ENCODE measurements around the gene MGAT1.
"Not testable (repeated sequence)": the region's sequence is repeated elsewhere in the genome, so short reads cannot be mapped to it uniquely, and the experiment has no call there.

The MGAT1 gene

DNA sequence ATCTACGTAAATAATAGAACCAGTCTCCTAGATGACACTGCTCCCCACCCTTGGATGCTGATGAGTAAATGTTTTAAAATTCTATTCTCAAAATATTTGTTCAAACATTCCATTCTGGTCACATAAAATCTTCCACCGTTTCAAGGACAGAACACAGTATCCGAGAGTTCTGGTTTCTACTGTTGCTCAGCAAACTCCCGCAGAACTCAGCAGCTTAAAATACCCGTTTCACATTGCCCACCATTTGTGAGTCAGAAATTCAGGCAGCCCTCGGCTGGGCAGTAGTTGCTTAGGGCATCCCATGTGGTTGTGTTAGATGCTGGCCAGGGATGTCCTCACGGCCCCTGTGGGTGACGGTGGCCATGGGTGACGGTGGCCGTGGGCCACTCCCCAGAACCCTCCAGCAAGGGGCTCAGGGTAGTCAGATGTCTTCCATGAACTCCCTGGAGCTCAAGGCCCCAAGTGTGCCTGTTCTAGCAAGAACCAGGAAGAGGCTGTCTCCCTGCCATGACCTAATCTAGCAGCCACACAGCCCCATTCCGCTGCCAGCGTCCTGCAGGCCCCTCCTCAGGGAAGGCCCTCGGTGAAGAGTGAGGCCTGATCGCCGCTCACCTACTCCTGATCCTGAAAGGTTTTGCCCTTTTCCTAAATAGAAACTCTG is 17.4 kb downstream of the MGAT1 start:
- DNase-seq (ENCODE audit: low read depth) = no peak

DNA sequence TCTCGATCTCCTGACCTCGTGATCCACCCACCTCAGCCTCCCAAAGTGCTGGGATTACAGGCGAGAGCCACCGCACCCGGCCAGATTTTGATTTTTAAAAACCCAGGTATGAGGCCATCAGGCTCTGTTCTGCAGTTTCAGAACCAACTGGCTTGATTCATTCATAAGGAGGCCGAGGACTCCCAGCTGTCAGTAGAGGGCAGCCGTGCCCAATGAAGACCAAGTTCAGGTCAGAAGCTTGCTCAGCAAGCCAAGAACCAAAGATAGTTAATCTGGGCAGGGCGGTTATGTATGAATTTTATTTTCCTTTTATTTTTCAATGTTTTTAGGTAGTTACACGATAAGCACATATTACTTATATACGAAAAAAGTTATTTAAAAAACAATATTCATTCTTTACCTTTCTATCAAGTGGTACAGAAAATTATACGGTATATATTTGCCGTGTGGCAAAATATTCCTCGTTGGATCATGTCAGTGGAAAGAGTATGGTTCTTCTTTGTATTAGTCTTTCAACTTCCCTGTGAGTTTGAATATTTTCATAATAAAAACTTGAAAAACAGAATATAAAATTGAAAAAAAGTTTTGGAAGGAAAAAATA is 18.0 kb downstream of the MGAT1 start:
- DNase-seq (ENCODE audit: low read depth) = peak; percentile 70

DNA sequence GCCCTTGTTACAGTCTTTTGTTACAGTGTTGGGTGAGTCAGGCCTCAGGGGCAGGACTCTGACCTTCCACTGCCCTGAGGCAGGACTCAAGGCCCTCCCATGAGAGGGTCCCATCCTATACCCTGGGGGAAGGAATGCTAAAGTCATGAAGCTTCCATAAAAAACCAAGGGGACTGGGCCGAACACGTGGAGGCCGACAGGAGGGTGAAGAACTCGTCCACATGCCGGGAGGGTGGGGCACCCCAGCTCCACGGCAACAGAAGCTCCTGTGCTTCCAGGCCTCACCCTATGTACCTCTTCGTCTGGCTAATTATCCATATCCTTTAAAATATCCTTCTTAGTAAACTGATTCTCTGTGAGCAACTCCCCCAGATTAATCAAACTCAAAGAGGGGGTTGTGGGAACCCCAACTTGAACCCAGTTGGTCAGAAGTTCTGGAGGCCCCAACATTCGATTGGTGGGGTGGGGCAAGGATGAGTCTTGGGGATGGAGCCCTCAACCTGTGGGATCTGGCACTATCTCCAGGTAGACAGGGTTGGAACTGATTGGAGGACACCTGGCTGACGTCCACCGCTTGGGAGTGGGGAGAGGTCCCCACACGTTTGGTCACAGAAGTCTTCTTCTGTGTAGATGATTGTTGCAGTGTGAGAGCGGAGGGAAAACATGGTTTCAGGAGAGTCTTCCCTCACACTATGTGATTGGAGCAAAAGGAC is 19.1 kb downstream of the MGAT1 start:
- no peak for DNase-seq (ENCODE audit: low read depth)

DNA sequence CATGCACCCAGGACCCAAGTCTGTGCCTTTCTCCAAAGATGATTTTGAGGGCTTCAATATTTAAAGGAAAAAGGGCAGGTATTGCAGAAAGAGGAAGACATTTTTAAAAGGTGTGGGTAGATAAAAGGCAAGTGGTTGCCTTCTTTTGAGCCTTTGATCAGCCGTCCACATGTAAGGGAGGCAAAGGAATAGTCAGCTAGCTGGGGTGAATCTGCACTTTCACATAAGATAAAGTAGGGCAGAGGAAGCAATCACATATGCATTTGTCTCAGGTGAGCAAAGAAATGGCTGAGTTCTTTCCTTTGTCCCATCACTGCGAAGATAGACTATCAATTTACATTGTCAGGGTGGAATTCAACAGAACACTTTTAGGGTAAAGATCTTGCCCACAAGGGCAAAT is 19.9 kb downstream of the MGAT1 start:
- no peak for DNase-seq (ENCODE audit: low read depth)

DNA sequence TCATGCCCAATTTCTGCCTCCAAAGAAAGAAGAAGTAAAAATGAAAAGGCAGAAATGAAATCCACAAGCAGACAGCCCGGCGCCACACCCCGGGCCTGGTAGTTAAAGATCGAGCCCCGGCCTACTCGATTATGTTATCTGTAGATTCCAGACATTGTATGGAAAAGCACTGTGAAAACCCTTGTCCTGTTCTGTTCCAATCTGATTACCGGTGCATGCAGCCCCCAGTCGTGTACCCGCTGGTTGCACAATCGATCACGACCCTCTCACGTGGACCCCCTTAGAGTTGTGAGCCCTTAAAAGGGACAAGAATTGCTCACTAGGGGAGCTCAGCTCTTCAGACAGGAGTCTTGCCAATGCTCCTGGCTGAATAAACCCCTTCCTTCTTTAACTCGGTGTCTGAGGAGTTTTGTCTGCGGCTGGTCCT is 20.7 kb downstream of the MGAT1 start:
- DNase-seq (ENCODE audit: low read depth) = not testable (repeated sequence)

DNA sequence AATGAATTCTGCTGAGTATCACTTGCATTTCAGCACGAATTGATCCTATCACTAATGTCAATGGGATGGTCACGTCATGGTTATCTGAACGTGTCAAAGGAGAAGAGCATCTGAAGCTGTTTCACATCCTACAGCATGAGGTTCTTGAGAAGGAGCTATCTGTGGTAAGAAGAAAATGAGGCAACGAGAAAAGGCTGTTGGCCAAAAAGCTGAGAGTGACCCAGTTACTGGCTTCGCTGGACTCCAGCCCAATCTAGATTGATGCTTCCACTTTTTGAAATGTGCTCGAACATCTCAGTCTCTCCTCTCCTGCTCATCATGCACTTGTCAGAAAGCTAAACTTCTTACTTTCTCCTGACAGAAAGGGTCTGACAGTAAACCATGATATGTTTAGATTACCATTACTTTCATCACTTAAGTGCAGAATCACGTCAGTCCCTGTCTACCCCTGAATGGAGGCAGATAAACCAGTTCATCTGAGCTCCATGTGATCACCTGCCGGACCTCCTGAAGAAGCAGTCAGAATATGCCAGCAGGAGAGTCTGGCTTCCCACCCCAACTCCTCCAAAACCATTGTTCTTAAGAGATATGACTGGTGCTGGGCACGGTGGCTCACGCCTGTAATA is 22.5 kb downstream of the MGAT1 start:
- no peak for DNase-seq (ENCODE audit: low read depth)

DNA sequence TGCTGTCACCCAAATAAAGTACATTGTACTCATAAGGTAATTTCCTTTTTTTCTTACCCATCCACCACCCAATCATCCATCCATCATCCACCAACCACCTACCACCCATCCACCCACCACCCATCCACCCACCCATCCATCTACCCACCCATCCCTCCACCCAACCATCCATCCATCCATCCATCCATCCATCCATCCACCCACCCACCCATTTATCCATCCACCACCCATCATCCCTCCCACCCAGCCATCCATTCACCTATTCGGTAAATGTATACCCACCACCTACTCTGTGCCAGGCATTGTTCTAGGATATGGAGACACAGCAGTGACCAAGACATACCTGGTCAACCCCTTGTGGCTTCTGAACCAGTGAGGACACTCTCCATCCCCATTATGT is 25.1 kb downstream of the MGAT1 start:
- DNase-seq (ENCODE audit: low read depth) = no peak

DNA sequence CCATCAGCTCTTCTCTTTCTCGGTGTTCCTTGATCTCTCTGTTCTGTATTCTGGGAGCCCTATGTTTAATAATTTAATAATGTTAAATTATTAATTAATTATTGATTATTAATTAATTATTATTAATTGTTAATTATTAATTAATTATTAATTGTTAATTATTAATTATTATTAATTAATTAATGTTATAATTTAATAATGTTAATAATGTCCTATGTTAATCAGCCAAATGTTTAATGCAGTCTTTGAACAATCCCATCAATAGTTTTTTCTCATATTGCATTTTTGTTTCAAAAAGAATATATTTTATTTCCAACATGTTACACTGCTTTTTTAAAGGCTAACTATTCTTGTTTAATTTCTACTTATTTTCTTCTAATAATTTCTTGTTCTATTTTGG is 26.2 kb downstream of the MGAT1 start:
- DNase-seq (ENCODE audit: low read depth) = no peak

DNA sequence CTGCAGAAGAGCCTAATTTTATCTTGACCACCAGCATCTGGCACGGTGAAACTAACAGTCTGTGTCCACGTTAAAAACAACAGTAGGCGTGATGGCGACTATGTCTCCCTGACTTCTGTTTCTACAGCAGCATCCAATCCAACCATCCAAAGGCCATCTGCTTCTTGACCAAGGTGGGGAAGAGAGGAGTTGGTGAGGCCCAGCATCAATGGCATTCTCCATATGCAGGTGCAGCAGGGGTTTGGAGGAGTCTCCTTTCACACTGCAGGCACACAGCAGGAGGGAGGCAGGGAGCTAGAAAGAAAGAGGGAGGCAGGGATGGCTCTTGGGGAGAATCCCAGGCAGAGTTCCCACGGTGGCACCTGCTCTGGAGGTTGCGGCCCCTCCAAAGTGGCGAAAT is 27.0 kb downstream of the MGAT1 start:
- no peak for DNase-seq (ENCODE audit: low read depth)

DNA sequence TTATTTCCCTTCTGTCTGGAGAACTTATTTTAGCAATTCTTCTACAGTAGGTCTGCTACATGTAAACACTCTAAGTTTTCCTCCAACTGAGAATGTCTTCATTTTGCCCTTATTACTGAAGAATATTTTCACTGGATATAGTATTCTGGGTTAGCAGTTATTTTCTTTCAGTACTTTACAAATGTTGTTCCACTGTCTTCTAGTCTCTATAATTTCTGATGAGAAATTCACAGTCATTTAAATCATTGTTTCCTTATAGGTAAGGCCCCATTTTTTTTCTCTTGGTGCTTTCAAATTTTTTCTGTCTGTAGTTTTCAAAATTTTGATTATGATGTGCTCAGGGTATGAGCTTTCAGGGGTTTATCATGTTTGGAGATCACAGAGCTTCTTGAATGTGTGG is 30.8 kb downstream of the MGAT1 start:
- DNase-seq (ENCODE audit: low read depth) = no peak

DNA sequence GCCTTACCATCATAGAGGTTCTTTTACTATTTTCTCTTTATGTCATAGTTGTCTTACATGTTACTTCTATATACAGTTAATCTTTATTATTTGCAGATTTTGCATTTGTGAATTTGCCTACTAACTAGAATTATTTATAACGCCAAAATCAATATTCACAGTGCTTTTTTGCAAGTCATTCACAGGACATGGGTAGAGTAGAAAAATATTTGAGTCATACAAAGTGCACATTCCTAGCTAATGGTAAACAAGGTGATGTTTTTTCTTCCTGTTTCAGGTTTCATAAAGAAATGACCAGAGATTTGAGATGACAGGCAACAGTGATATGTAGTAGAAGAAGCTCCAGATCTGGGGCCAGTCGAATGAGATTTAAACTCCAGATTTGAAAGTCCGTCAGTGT is 32.8 kb downstream of the MGAT1 start:
- DNase-seq (ENCODE audit: low read depth) = no peak

DNA sequence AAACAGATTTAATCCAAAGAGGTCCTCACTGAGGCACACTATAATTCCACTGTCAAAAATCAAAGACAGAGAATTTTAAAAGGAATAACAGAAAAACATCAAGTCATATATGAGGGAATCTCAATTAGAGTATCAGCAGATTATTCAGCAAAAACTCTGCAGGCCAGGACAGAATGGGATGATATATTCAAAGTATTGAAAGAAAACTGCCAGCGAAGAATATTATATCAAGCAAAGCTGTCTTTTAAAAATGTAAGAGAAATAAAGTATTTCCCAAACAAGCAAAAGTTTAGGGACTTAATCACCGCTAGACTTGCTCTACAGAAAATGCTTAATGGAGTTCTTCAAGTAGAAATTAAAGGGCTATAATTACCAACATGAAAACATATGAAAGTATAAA is 47.0 kb downstream of the MGAT1 start:
- no peak for DNase-seq (ENCODE audit: low read depth)

DNA sequence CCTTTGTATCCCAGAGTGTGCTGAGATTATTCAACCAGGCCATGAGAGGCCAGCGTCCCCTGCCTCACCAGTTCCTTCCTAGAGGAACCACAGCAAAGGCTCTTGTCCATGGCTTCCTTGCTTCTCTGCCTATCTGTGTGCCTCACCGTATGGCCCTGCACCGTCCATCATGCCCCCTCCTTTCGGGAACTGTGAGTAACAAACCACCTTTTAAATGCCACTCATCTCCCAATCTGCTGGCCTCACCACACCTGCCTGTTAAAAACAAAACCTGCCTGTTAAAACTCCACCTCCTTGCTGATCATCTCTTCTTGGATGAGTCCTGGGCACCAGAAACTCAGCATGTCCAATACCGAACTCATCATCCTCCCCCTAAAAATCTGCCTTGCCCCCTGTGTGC is 58.4 kb downstream of the MGAT1 start:
- DNase-seq (ENCODE audit: low read depth) = no peak

DNA sequence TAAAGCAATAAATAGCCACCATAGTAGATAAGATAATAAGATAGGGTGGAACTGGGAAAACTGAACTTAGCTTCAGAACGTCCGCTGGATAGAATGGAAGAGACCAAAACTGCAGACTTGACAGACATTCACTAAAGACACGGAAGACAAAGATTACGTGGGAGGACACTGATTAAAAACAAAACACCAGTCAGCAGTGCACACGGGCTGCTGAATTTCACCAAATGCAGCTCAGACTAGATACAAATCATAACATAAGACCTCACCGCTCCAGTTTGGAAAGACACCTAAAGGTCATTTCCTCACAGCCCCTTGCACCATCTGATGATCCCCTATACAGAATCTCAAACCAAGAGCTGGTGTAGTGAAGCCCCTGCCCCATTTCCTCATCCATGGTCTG is 59.9 kb downstream of the MGAT1 start:
- DNase-seq (ENCODE audit: low read depth) = no peak

DNA sequence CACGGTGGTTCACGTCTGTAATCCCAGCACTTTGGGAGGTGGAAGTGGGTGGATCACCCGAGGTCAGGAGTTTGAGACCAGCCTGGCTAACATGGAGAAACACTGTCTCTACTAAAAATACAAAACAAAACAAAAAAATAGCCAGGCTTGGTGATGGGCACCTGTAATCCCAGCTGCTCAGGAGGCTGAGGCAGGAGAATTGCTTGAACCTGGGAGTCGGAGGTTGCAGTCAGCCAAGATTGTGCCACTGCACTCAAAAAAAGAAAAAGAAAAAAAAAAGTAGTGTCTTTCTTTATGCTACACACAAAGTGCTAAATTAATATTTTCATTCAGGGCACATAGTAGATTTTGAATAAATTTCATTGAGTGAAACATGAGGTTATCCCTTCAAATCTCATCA is 61.7 kb downstream of the MGAT1 start:
- DNase-seq (ENCODE audit: low read depth) = not testable (repeated sequence)

DNA sequence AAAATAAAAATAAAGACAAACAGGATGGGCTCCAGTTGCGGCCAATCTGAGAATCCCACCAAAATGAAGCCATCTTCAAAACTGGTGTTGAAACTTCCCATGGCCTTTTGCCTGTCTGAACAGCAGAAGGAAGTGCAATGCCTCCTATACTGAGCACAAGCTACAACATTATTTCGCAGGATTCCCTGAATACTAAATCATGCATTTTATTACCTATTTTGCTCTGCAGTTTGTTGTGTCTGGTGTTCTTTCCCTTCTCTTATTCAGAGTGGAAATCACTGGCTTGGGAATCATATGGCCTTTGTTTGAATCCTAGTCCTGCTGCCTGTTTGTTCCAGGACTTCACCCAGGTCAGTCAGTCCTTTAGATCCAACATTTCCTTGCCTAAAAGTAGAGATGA is 62.6 kb downstream of the MGAT1 start, which contains the start of gene OR2Y1:
TSS of gene OR2Y1 (minus strand) at position 101 of the 400 bp plus-strand sequence. CDS start at position 101, 0 bp downstream.
- no peak for DNase-seq (ENCODE audit: low read depth)

DNA sequence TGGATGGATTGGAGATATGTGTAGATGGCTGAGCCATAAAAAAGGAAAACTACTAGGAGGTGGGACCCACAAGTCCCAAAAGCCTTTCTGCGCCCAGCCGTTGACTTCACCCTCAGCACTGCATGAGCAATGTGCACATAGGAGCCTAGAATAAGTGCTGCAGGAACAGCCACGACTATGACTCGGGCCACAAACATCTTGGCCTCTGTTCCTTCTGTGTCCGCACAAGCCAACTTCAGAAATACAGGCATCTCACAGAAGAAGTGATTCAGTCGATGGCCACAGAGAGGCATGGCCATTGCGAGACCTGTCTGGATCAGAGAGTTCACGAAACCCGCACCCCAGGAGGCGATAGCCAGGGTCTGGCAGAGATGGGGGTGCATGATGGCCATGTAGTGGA is 63.3 kb downstream of the MGAT1 start:
- DNase-seq (ENCODE audit: low read depth) = no peak

DNA sequence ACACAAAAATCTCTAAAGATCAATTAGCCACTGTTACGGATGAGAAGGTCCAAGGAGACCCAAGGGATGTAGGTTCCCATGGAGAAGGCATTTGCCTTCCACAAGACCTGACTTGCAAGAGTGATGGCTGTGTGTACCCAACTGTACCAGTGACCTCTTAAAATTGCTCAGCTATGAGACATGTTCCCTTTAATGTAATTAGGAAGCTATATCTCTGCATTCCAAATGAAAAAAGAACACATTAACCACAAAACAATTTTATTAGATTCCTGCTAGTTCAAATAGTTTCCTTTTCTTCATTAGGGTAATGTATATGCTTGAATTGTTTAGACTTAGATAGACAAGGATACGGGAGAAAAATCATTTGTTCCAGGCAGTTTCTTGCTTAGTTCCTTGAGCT is 66.1 kb downstream of the MGAT1 start:
- no peak for DNase-seq (ENCODE audit: low read depth)

All from stimulated activated CD4-positive, alpha-beta T cell treated with anti-CD3 and anti-CD28 coated beads, Interleukin-2, amount 100 ng/mL, for 4 hours (primary cell).